ENCODE data around the gene LCN1.
"Not testable (repeated sequence)": the region's sequence is repeated elsewhere in the genome, so short reads cannot be mapped to it uniquely, and the experiment has no call there.

Gene LCN1

GRCh38 chr9:135505406-135506187, 15.6 kb upstream of the LCN1 start:
- no peak for DNase-seq (ENCODE audit: low read depth)

GRCh38 chr9:135506327-135507103, 14.7 kb upstream of the LCN1 start:
- DNase-seq (ENCODE audit: low read depth), result no peak

- DNase-seq (ENCODE audit: low read depth), result no peak
These were observed 13.9 kb upstream of the LCN1 start for GRCh38 chr9:135507104-135508035.

GRCh38 chr9:135508211-135508820, 12.9 kb upstream of the LCN1 start:
- DNase-seq (ENCODE audit: low read depth), result no peak

- no peak for DNase-seq (ENCODE audit: low read depth)
These were observed 11.8 kb upstream of the LCN1 start for GRCh38 chr9:135509458-135509857.

- no peak for DNase-seq (ENCODE audit: low read depth)
These were observed 9.0 kb upstream of the LCN1 start for GRCh38 chr9:135512241-135512603.

GRCh38 chr9:135512904-135513303, 8.3 kb upstream of the LCN1 start:
- no peak for DNase-seq (ENCODE audit: low read depth)

GRCh38 chr9:135513351-135513846, 7.8 kb upstream of the LCN1 start:
- no peak for DNase-seq (ENCODE audit: low read depth)

- DNase-seq (ENCODE audit: low read depth), result not testable (repeated sequence)
These were observed 7.3 kb upstream of the LCN1 start for GRCh38 chr9:135513906-135514305.

GRCh38 chr9:135514342-135515082, 6.7 kb upstream of the LCN1 start:
- no peak for DNase-seq (ENCODE audit: low read depth)

- DNase-seq (ENCODE audit: low read depth), result no peak
These were observed 5.9 kb upstream of the LCN1 start for GRCh38 chr9:135515083-135515951.

- no peak for DNase-seq (ENCODE audit: low read depth)
These were observed 4.9 kb upstream of the LCN1 start for GRCh38 chr9:135516132-135516860.

GRCh38 chr9:135517407-135517822, 3.8 kb upstream of the LCN1 start:
- no peak for DNase-seq (ENCODE audit: low read depth)

- no peak for DNase-seq (ENCODE audit: low read depth)
These were observed 1.9 kb upstream of the LCN1 start for GRCh38 chr9:135519179-135519971.

GRCh38 chr9:135521608-135522095, 412 bp downstream of the LCN1 start:
- DNase-seq (ENCODE audit: low read depth), result no peak

GRCh38 chr9:135522137-135522877, 1.1 kb downstream of the LCN1 start:
- no peak for DNase-seq (ENCODE audit: low read depth)

- DNase-seq (ENCODE audit: low read depth), result no peak
These were observed 1.7 kb downstream of the LCN1 start for GRCh38 chr9:135522931-135523330.

Measured in fibroblast of gingiva (primary cell).